ENCODE results near the gene TSPAN12.

DNA sequence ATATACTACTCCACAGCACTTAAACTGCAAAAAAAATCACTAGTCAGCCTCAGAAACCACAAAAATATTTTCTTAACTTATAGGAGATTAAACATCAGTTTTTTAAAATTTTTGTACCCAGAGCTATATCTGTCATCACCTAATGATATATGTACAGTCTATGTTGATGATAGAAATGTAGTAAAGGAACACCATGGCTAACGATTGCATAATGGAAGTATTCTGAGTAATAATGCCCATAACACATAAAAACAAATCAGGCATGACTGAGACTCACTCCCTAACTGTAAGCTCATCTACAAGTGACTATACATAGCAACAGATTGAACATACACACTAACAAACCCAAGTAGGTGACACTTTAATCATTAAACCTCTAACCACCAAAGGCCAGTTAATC, 51.3 kb downstream of the TSPAN12 start:
- TF ChIP-seq, protein P1, sequence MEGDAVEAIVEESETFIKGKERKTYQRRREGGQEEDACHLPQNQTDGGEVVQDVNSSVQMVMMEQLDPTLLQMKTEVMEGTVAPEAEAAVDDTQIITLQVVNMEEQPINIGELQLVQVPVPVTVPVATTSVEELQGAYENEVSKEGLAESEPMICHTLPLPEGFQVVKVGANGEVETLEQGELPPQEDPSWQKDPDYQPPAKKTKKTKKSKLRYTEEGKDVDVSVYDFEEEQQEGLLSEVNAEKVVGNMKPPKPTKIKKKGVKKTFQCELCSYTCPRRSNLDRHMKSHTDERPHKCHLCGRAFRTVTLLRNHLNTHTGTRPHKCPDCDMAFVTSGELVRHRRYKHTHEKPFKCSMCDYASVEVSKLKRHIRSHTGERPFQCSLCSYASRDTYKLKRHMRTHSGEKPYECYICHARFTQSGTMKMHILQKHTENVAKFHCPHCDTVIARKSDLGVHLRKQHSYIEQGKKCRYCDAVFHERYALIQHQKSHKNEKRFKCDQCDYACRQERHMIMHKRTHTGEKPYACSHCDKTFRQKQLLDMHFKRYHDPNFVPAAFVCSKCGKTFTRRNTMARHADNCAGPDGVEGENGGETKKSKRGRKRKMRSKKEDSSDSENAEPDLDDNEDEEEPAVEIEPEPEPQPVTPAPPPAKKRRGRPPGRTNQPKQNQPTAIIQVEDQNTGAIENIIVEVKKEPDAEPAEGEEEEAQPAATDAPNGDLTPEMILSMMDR (IDR thresholded peaks at IDR 0.05) = no peak
- TF ChIP-seq POLR2A (IDR thresholded peaks at IDR 0.05) = no peak
- TF ChIP-seq EP300 (IDR thresholded peaks at IDR 0.05) = no peak
